Measurements from ENCODE around the gene CHST12. TPM values are rescaled to one million over a fixed set of nuclear protein-coding genes. Genes with fewer than 3 reads are reported as not detected.

Gene CHST12
- polyA plus RNA-seq, 2 of the 4 experiments (the other 2 are of a cell fraction) = 5.6 to 12.0 TPM

DNA sequence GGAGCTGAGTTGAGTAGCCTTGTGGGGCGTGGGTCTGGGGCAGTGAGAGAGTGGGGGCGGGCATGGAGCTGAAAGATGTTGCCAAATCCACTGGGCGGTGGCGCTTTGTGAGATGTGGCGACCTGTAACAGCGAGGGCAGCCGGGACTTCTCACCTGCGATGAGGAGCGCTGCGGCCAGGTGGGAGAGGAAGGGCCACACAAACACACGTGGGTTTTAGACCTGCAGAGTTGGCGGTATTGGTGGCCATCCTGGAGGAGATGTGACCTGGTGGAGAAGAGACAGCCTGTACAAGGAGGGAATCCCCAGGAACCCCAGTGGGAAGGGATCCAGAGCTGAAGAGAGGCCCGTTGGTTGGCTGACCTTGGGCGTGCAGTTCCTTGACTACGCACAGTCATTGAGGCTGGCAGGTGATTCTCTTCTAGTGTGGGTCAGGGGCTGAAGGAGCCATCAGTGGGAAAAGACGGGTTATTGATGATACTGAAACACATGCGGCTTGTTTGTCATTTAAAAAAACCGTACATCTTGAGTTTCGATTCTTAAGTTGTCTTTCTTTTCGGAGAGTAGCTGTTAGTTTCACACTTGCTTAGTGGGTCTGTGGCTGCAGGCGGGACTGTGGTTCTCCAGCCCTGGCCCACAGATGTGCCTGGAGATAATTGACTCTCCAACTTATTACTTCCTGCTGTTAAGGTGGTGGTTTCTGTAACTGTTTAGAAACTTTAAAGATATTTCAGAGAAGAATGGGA lies 2.4 kb downstream of the CHST12 start:
- POLR2A ChIA-PET = no interaction called here

DNA sequence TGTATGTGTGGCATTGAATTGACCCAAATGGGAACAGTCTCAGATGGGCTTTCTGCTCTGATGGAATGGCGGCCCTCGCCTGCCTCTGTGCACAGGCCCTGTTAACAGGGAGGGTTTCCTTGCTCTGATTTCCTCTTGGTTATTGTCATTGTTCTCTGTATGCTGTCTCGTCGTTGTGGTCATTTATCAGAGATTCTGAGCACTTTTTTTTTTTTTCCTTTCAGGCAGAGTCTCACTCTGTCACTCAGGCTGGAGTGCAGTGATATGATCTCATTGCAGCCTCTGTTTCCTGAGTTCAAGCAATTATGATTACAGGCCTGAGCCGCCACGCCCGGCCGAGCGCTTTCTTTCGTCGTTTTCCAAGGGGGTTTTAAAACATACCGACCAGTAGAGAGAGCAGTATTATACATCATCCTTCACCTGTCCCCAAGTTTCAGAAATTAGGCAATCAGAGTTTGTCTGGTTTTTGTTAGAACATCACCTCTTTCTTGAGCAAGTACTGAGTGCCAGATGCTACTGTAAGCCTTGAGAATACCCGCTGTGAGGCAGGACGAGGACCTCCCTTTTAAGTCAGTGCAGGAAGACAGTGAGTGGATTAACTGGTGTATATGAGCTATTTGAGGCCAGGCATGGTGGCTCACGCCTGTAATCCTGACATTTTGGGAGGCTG lies 6.5 kb downstream of the CHST12 start:
- Histone ChIP-seq H3K4me1 (peaks cover 20% of the 10 kb centered on the region), H3K4me2 (no peak overlapping the region), H3K4me3 (no peak overlapping the region), H3K27ac (no peak overlapping the region), H3K9me3 (no peaks in the 10 kb centered on the region)
- 90% methylated on average over 15 of the region's 15 CpGs for WGBS (ENCODE audit: missing lambda C conversion rate)
- POLR2A ChIA-PET = no interaction called here
- ATAC-seq (no peak), FAIRE-seq (no peak), DNase-seq (ENCODE audit: low read depth in 1 of 2, low spot score in 1 of 2) (no peak)
- CTCF ChIA-PET = no interaction called here
- TF ChIP-seq RFX5 (IDR thresholded peaks at IDR 0.05) (no peak), EP300 (IDR thresholded peaks at IDR 0.05) (no peak), FOXS1 (CRISPR knock-in tag; IDR thresholded peaks at IDR 0.05) (no peak), RNF2 (IDR thresholded peaks at IDR 0.05; ENCODE audit: borderline replicate concordance, low read depth) (no peak), NPAS2 (CRISPR knock-in tag; IDR thresholded peaks at IDR 0.05; ENCODE audit: borderline replicate concordance) (no peak), TFCP2L1 (CRISPR knock-in tag; IDR thresholded peaks at IDR 0.05) (no peak), RCOR1 (IDR thresholded peaks at IDR 0.05; ENCODE audit: low read depth, low read length) (no peak), GATA3 (IDR thresholded peaks at IDR 0.05; ENCODE audit: borderline replicate concordance) (no peak), HOXB5 (CRISPR knock-in tag; IDR thresholded peaks at IDR 0.05) (no peak), CBX2 (IDR thresholded peaks at IDR 0.05; ENCODE audit: borderline replicate concordance, low read depth) (no peak), KDM5A (IDR thresholded peaks at IDR 0.05) (no peak), JUNB (IDR thresholded peaks at IDR 0.05) (no peak), JUN (IDR thresholded peaks at IDR 0.05) (no peak), RAD21 (conservative IDR thresholded peaks at IDR 0.05 in 1 of 2, IDR thresholded peaks at IDR 0.05 in 1 of 2) (no peak), TP53 (CRISPR knock-in tag; IDR thresholded peaks at IDR 0.05) (no peak)
- TF ChIP-seq, protein P1, sequence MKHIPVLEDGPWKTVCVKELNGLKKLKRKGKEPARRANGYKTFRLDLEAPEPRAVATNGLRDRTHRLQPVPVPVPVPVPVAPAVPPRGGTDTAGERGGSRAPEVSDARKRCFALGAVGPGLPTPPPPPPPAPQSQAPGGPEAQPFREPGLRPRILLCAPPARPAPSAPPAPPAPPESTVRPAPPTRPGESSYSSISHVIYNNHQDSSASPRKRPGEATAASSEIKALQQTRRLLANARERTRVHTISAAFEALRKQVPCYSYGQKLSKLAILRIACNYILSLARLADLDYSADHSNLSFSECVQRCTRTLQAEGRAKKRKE (CRISPR knock-in tag; IDR thresholded peaks at IDR 0.05; ENCODE audit: low read depth) = no peak
- TF ChIP-seq, protein P2, sequence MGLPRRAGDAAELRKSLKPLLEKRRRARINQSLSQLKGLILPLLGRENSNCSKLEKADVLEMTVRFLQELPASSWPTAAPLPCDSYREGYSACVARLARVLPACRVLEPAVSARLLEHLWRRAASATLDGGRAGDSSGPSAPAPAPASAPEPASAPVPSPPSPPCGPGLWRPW (IDR thresholded peaks at IDR 0.05) = no peak
- TF ChIP-seq, protein P3, sequence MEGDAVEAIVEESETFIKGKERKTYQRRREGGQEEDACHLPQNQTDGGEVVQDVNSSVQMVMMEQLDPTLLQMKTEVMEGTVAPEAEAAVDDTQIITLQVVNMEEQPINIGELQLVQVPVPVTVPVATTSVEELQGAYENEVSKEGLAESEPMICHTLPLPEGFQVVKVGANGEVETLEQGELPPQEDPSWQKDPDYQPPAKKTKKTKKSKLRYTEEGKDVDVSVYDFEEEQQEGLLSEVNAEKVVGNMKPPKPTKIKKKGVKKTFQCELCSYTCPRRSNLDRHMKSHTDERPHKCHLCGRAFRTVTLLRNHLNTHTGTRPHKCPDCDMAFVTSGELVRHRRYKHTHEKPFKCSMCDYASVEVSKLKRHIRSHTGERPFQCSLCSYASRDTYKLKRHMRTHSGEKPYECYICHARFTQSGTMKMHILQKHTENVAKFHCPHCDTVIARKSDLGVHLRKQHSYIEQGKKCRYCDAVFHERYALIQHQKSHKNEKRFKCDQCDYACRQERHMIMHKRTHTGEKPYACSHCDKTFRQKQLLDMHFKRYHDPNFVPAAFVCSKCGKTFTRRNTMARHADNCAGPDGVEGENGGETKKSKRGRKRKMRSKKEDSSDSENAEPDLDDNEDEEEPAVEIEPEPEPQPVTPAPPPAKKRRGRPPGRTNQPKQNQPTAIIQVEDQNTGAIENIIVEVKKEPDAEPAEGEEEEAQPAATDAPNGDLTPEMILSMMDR (IDR thresholded peaks at IDR 0.05) = no peak

More for the DNA sequence above, 2.4 kb downstream of the CHST12 start:
- TF ChIP-seq, protein P4, sequence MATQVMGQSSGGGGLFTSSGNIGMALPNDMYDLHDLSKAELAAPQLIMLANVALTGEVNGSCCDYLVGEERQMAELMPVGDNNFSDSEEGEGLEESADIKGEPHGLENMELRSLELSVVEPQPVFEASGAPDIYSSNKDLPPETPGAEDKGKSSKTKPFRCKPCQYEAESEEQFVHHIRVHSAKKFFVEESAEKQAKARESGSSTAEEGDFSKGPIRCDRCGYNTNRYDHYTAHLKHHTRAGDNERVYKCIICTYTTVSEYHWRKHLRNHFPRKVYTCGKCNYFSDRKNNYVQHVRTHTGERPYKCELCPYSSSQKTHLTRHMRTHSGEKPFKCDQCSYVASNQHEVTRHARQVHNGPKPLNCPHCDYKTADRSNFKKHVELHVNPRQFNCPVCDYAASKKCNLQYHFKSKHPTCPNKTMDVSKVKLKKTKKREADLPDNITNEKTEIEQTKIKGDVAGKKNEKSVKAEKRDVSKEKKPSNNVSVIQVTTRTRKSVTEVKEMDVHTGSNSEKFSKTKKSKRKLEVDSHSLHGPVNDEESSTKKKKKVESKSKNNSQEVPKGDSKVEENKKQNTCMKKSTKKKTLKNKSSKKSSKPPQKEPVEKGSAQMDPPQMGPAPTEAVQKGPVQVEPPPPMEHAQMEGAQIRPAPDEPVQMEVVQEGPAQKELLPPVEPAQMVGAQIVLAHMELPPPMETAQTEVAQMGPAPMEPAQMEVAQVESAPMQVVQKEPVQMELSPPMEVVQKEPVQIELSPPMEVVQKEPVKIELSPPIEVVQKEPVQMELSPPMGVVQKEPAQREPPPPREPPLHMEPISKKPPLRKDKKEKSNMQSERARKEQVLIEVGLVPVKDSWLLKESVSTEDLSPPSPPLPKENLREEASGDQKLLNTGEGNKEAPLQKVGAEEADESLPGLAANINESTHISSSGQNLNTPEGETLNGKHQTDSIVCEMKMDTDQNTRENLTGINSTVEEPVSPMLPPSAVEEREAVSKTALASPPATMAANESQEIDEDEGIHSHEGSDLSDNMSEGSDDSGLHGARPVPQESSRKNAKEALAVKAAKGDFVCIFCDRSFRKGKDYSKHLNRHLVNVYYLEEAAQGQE (IDR thresholded peaks at IDR 0.05) = no peak
- H3K9me3 ChIP-seq = no peaks in the 10 kb centered on the region
- no peak overlapping the region for H3K4me2 ChIP-seq
- FAIRE-seq (no peak), DNase-seq (ENCODE audit: low read depth in 1 of 2, low spot score in 1 of 2) (no peak), ATAC-seq (no peak)
- H3K27ac ChIP-seq = no peak overlapping the region
- CTCF ChIA-PET = interaction anchor here (1.1 to 1.2 kb wide), 3 partner anchors 16 to 46 kb away, joined by 3 to 5 read pairs (median 4); no protein-coding TSS in a partner anchor
- 91% methylated on average over 21 of the region's 21 CpGs for WGBS (ENCODE audit: missing lambda C conversion rate)
- no peak overlapping the region for H3K4me3 ChIP-seq
- H3K4me1 ChIP-seq = peaks cover 11% of the 10 kb centered on the region; the same call in 1 of the 3 replicates

All from A549 (cell line).